Immature natural killer cell (primary cell): ENCODE measurements around the gene GLCCI1. TPM values are rescaled to one million over a fixed set of nuclear protein-coding genes. Genes with fewer than 3 reads are reported as not detected.
A peak's percentile ranks its signal among the peaks of the same experiment; 100 is the strongest.

Source experiments
- DNase-seq, 3 donors: peaks; one replicate each; pipeline ENCODE4 v3.0.0; 2022; ENCODE audit warnings: mixed read lengths in 1 of 3
- H3K27ac Mint-ChIP-seq, 6 donors: one replicate each; pipeline ENCODE4 v1.8.0; 2020; ENCODE audit warnings: mixed read lengths in 6 of 6, mild to moderate bottlenecking in 5 of 6, inconsistent platforms in 4 of 6, moderate library complexity in 3 of 6
- H3K27me3 Mint-ChIP-seq, 3 donors: one replicate each; pipeline ENCODE4 v1.8.0; 2020 to 2021; ENCODE audit warnings: low read depth in 3 of 3, mild to moderate bottlenecking in 3 of 3, mixed read lengths in 3 of 3, moderate library complexity in 3 of 3, inconsistent platforms in 1 of 3
- H3K36me3 Mint-ChIP-seq, 3 donors: one replicate each; pipeline ENCODE4 v1.8.0; 2020; ENCODE audit warnings: mixed read lengths in 3 of 3, inconsistent platforms in 2 of 3, mild to moderate bottlenecking in 2 of 3
- H3K4me1 Mint-ChIP-seq, 2 donors: one replicate each; pipeline ENCODE4 v1.8.0; 2020; ENCODE audit warnings: inconsistent platforms in 2 of 2, mild to moderate bottlenecking in 2 of 2, mixed read lengths in 2 of 2, moderate library complexity in 1 of 2
- H3K4me3 Mint-ChIP-seq, 5 donors: one replicate each; pipeline ENCODE4 v1.8.0; 2020; ENCODE audit warnings: mild to moderate bottlenecking in 5 of 5, mixed read lengths in 5 of 5, inconsistent platforms in 3 of 5, moderate library complexity in 3 of 5
- H3K9me3 Mint-ChIP-seq, 6 donors: one replicate each; pipeline ENCODE4 v1.8.0; 2020; ENCODE audit warnings: mild to moderate bottlenecking in 6 of 6, mixed read lengths in 6 of 6, inconsistent platforms in 4 of 6, moderate library complexity in 3 of 6
- polyA plus RNA-seq, 3 donors: library from polyadenylated mRNA; unstranded; fragments of 300-500 nt; fragmentation: Illumina TruSeq; gene quantifications; one replicate each; pipeline ENCODE4 v1.2.3, GENCODE V29; 2021

Gene GLCCI1
- polyA plus RNA-seq, 3 donors from 2014 or later = 13.8 to 33.2 (median 18.0) TPM

GRCh38 chr7:8109196-8110022 is 140.8 kb downstream of the GLCCI1 start:
- no peak for DNase-seq
- Mint-ChIP-seq H3K9me3 (no peaks in the 10 kb centered on the region), H3K4me1 (peaks cover 40 to 43% of the 10 kb centered on the region in 2 donors), H3K4me3 (no peak overlapping the region), H3K27me3 (peaks cover 0 to 2% (median 0%) of the 10 kb centered on the region in 3 donors), H3K36me3 (peaks cover 0 to 4% (median 0%) of the 10 kb centered on the region in 3 donors), H3K27ac (peak overlapping the region in 1 of 6 donors; percentile 45)

DNA sequence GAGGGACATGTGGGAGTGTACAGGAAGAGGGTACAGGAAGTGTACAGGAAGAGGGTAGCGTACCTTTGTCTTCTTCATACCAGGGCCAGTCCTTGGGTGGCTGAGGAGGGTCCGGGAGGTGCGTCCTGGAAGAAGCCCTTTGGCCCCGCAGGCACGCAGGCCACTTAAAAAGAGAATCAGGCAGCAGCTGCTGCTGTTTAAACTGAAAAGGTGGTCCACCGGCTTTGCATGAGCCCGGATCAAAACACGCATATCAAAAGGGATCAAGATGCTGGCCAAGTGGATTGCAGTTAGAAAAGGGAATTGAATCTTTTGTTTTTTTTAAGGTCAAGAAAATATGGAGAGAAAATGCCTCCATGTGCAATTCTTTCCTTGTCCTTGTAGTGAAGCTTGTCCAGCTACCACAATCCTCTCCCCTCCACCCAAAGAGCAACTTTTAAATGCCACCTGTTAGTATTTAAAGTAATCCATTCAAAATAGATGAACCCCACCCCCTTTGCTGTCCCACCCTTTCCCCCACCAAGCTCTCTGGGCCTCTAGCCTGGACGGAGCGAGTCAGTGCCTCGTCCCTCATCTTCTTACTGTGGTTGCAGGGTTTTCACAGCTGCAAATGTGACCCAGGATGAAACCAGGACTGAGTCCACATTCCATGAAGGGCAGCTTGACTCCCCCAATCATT is 142.8 kb downstream of the GLCCI1 start:
- Mint-ChIP-seq H3K4me1 (peaks cover 40 to 42% of the 10 kb centered on the region in 2 donors), H3K9me3 (no peaks in the 10 kb centered on the region), H3K27ac (peak overlapping the region in 2 of 6 donors; percentile 35 to 59), H3K27me3 (no peaks in the 10 kb centered on the region), H3K4me3 (no peak overlapping the region), H3K36me3 (peaks cover 0 to 4% (median 0%) of the 10 kb centered on the region in 3 donors)
- no peak for DNase-seq

- no peak overlapping the region for H3K27ac Mint-ChIP-seq
- peaks cover 45 to 46% of the 10 kb centered on the region in 2 donors for H3K4me1 Mint-ChIP-seq
- H3K27me3 Mint-ChIP-seq = no peaks in the 10 kb centered on the region
- no peaks in the 10 kb centered on the region for H3K9me3 Mint-ChIP-seq
- H3K4me3 Mint-ChIP-seq = no peak overlapping the region
- DNase-seq = no peak
- H3K36me3 Mint-ChIP-seq = peaks cover 0 to 4% (median 1%) of the 10 kb centered on the region in 3 donors
Observed at GRCh38 chr7:8112685-8113084, 144.1 kb downstream of the GLCCI1 start.

DNA sequence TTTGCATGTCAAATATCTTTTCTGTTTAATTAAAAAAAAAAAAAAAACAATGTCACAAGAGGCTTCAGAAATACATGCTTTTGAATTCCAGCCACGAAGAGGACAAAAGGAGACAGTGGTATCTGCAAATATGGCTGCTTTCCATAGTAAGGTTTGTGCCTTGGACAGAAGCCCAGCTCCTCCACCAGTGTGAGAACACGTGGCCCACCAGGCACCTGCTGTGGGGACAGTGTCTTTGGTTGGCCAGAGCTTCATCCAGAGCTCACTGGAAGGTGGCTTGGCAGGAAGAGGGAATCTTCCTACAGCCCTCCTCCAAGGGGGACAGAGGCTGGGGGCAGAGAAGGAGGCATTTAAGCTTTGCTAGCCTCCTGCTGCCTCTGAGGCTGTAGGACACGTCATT is 144.6 kb downstream of the GLCCI1 start:
- Mint-ChIP-seq H3K36me3 (peaks cover 0 to 4% (median 0%) of the 10 kb centered on the region in 3 donors), H3K4me3 (no peak overlapping the region), H3K27me3 (no peaks in the 10 kb centered on the region), H3K9me3 (no peaks in the 10 kb centered on the region), H3K4me1 (peaks cover 46 to 50% of the 10 kb centered on the region in 2 donors), H3K27ac (no peak overlapping the region)
- no peak for DNase-seq

GRCh38 chr7:8114175-8114574 is 145.6 kb downstream of the GLCCI1 start:
- DNase-seq = no peak
- Mint-ChIP-seq H3K9me3 (no peaks in the 10 kb centered on the region), H3K36me3 (peaks cover 0 to 4% (median 0%) of the 10 kb centered on the region in 3 donors), H3K27me3 (no peaks in the 10 kb centered on the region), H3K4me1 (peaks cover 52 to 60% of the 10 kb centered on the region in 2 donors), H3K27ac (peak overlapping the region in 5 of 6 donors; percentile 2 to 63 (median 29)), H3K4me3 (no peak overlapping the region)

DNA sequence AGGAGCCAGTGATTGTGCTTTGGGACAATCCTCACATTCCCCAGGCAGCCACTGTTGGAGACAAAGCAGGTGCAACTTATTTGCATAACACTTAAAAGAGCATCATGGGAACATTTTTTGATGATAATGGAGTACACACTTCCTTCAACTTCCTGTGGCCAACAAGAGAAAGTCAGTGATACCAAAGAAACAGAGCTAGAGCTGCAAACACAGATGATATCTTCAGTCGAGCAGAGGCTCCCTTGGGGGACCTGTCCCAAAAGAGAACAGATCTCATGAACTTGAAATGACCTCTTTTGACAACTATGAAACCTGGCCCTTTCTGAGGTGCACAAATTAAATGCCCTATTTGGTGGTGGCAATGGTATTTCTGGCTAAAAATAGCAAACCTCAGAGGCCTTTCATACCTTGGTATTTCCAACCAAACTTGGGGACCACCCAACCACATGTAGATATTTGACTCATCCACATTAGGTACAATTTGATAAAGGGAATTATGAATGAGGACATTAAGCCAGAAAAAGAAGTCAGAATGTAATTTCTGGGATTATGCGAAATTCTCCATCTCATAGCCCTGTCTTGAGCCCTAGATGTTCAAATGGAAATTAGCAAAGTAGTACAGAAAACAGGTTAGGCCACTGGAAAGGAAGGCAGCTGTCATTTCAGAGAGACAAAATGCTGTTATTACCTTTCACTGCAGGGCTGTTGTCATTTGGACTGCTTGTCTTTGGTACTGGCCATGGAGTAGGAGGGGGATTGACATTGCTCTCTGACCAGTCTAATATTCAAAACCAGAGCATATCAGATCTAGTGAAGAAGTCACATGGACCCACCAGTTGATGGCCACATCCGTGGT is 147.2 kb downstream of the GLCCI1 start:
- Mint-ChIP-seq H3K27me3 (no peaks in the 10 kb centered on the region), H3K4me1 (peaks cover 61 to 75% of the 10 kb centered on the region in 2 donors), H3K9me3 (no peaks in the 10 kb centered on the region), H3K4me3 (peak overlapping the region in 2 of 5 donors; percentile 14 to 37), H3K36me3 (peaks cover 0 to 4% (median 0%) of the 10 kb centered on the region in 3 donors), H3K27ac (peak overlapping the region in 4 of 6 donors; percentile 5 to 90 (median 70))
- DNase-seq = peak in 1 of 3 donors; percentile 20

DNA sequence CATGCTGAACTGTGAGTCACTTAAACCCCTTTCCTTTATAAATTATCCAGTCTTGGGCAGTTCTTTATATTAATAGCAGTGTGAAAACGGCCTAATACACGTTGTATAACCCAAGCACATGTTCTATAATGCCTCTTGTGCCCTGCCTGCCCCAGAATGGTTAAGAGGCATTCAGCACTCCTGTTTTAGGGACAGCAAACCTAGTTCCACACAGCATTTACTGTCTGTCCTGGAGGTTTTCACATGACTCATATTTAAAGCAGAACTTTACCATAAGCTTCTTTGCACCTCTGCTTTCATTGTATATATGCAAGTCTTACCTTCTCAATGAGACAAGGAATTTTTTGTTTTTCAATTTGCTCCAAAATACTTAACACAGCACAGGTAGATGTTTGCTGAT is 148.6 kb downstream of the GLCCI1 start:
- peak overlapping the region in 1 of 5 donors; percentile 24 for H3K4me3 Mint-ChIP-seq
- peaks cover 70 to 89% of the 10 kb centered on the region in 2 donors for H3K4me1 Mint-ChIP-seq
- H3K9me3 Mint-ChIP-seq = no peaks in the 10 kb centered on the region
- peaks cover 0 to 4% (median 0%) of the 10 kb centered on the region in 3 donors for H3K36me3 Mint-ChIP-seq
- peak overlapping the region in 2 of 6 donors; percentile 9 to 58 for H3K27ac Mint-ChIP-seq
- H3K27me3 Mint-ChIP-seq = peaks cover 0 to 2% (median 0%) of the 10 kb centered on the region in 3 donors
- no peak for DNase-seq

DNA sequence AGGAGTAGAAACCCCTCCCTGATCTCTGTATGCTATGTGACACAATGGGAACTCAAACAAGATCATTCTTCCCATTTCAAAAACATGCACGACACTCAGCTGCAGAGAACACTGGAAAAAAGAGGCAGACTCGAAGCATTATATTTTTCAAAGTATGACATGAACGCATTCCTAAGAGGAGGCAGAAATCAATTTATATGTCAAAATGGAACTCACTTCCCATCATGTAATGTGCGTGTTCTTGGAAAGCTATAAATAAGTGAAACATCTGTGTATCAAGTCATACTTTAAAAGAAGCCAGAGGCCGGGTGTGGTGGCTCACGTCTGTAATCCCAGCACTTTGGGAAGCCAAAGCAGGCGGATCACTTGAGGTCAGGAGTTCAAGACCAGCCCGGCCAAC is 150.7 kb downstream of the GLCCI1 start:
- H3K4me1 Mint-ChIP-seq = peaks cover 75 to 95% of the 10 kb centered on the region in 2 donors
- no peaks in the 10 kb centered on the region for H3K9me3 Mint-ChIP-seq
- peaks cover 0 to 3% (median 2%) of the 10 kb centered on the region in 3 donors for H3K27me3 Mint-ChIP-seq

DNA sequence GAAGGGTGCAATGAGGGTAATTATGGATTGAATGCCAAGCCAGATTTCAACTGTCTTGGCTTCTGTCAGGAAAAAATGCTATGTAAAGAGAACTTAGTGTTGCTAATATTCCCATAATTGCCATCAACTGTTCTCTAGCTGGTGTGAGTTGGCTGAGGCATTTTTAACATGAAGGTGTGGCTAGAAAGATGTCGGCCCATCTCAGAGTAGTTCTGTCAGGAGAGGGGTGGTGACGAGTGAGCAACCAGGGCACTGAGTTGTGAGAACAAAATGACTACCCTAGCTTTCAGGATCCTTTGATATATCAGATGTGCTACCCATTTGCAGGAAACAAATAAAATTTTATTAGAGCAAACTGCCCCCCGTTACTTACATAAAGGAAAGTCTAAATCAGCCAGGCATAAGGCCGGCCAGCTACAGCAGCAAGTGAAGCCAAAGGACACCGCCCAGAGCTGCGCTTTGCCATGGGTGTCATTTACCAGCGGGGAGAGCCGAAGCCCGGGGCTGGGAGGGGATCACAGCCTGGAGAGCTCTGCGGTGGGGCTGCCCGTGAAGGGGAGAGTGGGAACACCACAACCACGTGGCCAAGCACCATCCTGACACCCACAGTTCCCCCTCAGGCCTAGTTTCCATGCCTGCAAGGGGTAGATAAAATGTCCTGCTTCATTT is 151.9 kb downstream of the GLCCI1 start:
- Mint-ChIP-seq H3K4me1 (peaks cover 75 to 95% of the 10 kb centered on the region in 2 donors), H3K27ac (peak overlapping the region in 5 of 6 donors; percentile 33 to 75 (median 62)), H3K9me3 (no peaks in the 10 kb centered on the region)

More for the DNA sequence above, 150.7 kb downstream of the GLCCI1 start:
- no peak overlapping the region for H3K27ac Mint-ChIP-seq
- no peak for DNase-seq
- H3K36me3 Mint-ChIP-seq = peaks cover 0 to 4% (median 0%) of the 10 kb centered on the region in 3 donors
- H3K4me3 Mint-ChIP-seq = no peak overlapping the region

DNA sequence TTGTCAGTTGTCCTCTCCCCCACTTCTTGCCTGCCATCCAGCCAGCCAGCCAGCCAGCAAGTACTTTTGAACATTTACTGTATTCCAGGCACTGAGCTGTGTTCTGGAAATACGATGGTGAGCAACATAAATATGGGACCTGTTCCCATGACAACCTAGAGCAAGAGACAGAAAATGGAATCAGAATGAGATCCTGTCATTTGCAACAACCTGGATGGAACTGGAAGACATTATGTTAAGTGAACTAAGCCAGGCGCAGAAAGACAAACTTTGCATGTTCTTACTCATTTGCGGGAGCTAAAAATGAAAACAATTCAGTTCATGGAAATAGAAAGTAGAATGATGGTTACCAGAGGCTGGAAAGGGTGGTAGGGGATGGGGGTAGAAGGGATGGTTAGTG is 152.6 kb downstream of the GLCCI1 start:
- no peak for DNase-seq
- peak overlapping the region in 4 of 5 donors; percentile 15 to 53 (median 34) for H3K4me3 Mint-ChIP-seq
- peaks cover 0 to 4% (median 4%) of the 10 kb centered on the region in 3 donors for H3K36me3 Mint-ChIP-seq
- H3K27ac Mint-ChIP-seq = peak overlapping the region in 5 of 6 donors; percentile 40 to 80 (median 73)
- H3K9me3 Mint-ChIP-seq = no peaks in the 10 kb centered on the region
- H3K4me1 Mint-ChIP-seq = peaks cover 75 to 95% of the 10 kb centered on the region in 2 donors
- peaks cover 5 to 13% (median 6%) of the 10 kb centered on the region in 3 donors for H3K27me3 Mint-ChIP-seq

More for the DNA sequence above, 151.9 kb downstream of the GLCCI1 start:
- H3K4me3 Mint-ChIP-seq = peak overlapping the region; percentile 27 to 55 (median 40)
- peaks cover 0 to 4% (median 3%) of the 10 kb centered on the region in 3 donors for H3K36me3 Mint-ChIP-seq
- peaks cover 2 to 8% (median 2%) of the 10 kb centered on the region in 3 donors for H3K27me3 Mint-ChIP-seq
- DNase-seq = no peak

GRCh38 chr7:8125680-8126444 is 157.3 kb downstream of the GLCCI1 start:
- Mint-ChIP-seq H3K27me3 (peaks cover 10 to 13% (median 12%) of the 10 kb centered on the region in 3 donors), H3K27ac (peak overlapping the region; percentile 94 to 99 (median 96)), H3K36me3 (peaks cover 0 to 4% (median 0%) of the 10 kb centered on the region in 3 donors), H3K4me3 (peak overlapping the region; percentile 69 to 88 (median 75)), H3K9me3 (no peaks in the 10 kb centered on the region), H3K4me1 (peaks cover 91 to 97% of the 10 kb centered on the region in 2 donors)
- peak; percentile 91 to 93 (median 92) for DNase-seq

DNA sequence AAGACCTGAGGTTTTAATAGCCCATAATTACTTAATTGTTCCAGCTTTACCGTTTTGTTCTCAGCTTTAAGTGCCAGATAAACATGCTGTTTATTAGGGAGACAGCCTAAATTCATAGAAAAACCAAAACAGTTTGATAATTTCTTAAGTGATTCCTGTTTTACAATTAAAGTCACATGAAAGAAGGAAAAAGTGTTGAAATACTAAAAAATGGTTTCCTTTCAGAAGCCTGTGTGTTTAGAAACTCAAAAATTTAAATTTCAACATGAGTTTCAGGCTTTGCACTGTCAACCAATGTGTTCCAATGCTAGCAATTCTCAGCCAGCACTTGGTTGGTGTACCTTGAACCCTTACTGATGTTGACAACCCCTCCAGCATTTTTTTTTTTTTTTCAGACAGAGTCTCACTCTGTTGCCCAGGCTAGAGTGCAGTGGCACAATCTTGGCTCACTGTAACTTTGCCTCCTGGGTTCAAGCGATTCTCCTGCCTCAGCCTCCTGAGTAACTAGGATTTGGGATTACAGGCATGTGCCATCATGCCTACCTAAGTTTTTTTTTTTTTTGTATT is 158.1 kb downstream of the GLCCI1 start:
- Mint-ChIP-seq H3K4me1 (peaks cover 91 to 97% of the 10 kb centered on the region in 2 donors), H3K27ac (peak overlapping the region; percentile 94 to 99 (median 96)), H3K4me3 (peak overlapping the region; percentile 69 to 88 (median 75)), H3K27me3 (peaks cover 10 to 15% (median 11%) of the 10 kb centered on the region in 3 donors), H3K36me3 (peaks cover 0 to 4% (median 0%) of the 10 kb centered on the region in 3 donors), H3K9me3 (no peaks in the 10 kb centered on the region)
- DNase-seq = no peak
